EH (cell line): ENCODE measurements around the gene FGF14.

Experiments used
- DNase-seq: peaks from one replicate; pipeline ENCODE4 v3.0.0-alpha.2; 2015; ENCODE audit warnings: low read depth

Gene FGF14

GRCh38 chr13:101728021-101728420 lies 673.8 kb downstream of the FGF14 start:
- DNase-seq: no peak

- no peak for DNase-seq
Observed at GRCh38 chr13:101727118-101727517, 674.7 kb downstream of the FGF14 start.

GRCh38 chr13:101726681-101727080 lies 675.2 kb downstream of the FGF14 start:
- DNase-seq: no peak

GRCh38 chr13:101718496-101718895 lies 683.4 kb downstream of the FGF14 start:
- no peak for DNase-seq

- DNase-seq: no peak
Observed at GRCh38 chr13:101717353-101717752, 684.5 kb downstream of the FGF14 start.

- DNase-seq: no peak
Observed at GRCh38 chr13:101714195-101714594, 687.7 kb downstream of the FGF14 start.

- no peak for DNase-seq
Observed at GRCh38 chr13:101712026-101712348, 689.9 kb downstream of the FGF14 start.

- DNase-seq: no peak
Observed at GRCh38 chr13:101711307-101712025, 690.4 kb downstream of the FGF14 start.

GRCh38 chr13:101709952-101710351 lies 691.9 kb downstream of the FGF14 start:
- no peak for DNase-seq

GRCh38 chr13:101708115-101708514 lies 693.7 kb downstream of the FGF14 start:
- DNase-seq: no peak

- no peak for DNase-seq
Observed at GRCh38 chr13:101707659-101708058, 694.2 kb downstream of the FGF14 start.

- peak; percentile 90 for DNase-seq
Observed at GRCh38 chr13:101706651-101707050, 695.2 kb downstream of the FGF14 start.

- no peak for DNase-seq
Observed at GRCh38 chr13:101703838-101704237, 698.0 kb downstream of the FGF14 start.

- DNase-seq: no peak
Observed at GRCh38 chr13:101703081-101703480, 698.8 kb downstream of the FGF14 start.

- DNase-seq: peak; percentile 67
Observed at GRCh38 chr13:101700598-101700997, 701.2 kb downstream of the FGF14 start.

- DNase-seq: peak; percentile 61
Observed at GRCh38 chr13:101698400-101698799, 703.4 kb downstream of the FGF14 start.

GRCh38 chr13:101697745-101698144 lies 704.1 kb downstream of the FGF14 start:
- no peak for DNase-seq

GRCh38 chr13:101695870-101696516 lies 705.9 kb downstream of the FGF14 start:
- no peak for DNase-seq

- peak; percentile 35 for DNase-seq
Observed at GRCh38 chr13:101691341-101691860, 710.4 kb downstream of the FGF14 start.

- DNase-seq: no peak
Observed at GRCh38 chr13:101690871-101691270, 711.0 kb downstream of the FGF14 start.

- no peak for DNase-seq
Observed at GRCh38 chr13:101686003-101686402, 715.8 kb downstream of the FGF14 start.

GRCh38 chr13:101681834-101682233 lies 720.0 kb downstream of the FGF14 start:
- peak; percentile 18 for DNase-seq

- no peak for DNase-seq
Observed at GRCh38 chr13:101673360-101674105, 728.3 kb downstream of the FGF14 start.
